HCT116 (cell line): ENCODE results near the gene CX3CR1.

Source experiments
- CEBPB ChIP-seq: IDR thresholded peaks from 2 replicates; pipeline ENCODE4 v1.6.1; 2012; ENCODE audit warnings: low read depth
- EGR1 ChIP-seq: IDR thresholded peaks from 2 replicates; pipeline ENCODE4 v1.6.1; 2012; ENCODE audit warnings: low read depth
- EZH2 ChIP-seq: fragments of 200-600 bp; sonication (generic); IDR thresholded peaks from 2 replicates; pipeline ENCODE4 v1.6.1; 2017; ENCODE audit warnings: antibody characterized with exemption, mixed run types
- JUND ChIP-seq: IDR thresholded peaks from 2 replicates; pipeline ENCODE4 v1.6.1; 2012
- POLR2A ChIP-seq: IDR thresholded peaks from 2 replicates; pipeline ENCODE4 v1.7.0; 2011; ENCODE audit warnings: borderline replicate concordance; ENCODE audit not compliant: insufficient read depth, insufficient read length; ENCODE audit errors: extremely low read depth
- POLR2AphosphoS5 ChIP-seq: IDR thresholded peaks from 2 replicates; pipeline ENCODE4 v1.6.1; 2011; ENCODE audit warnings: mild to moderate bottlenecking, low read depth, low read length, moderate library complexity
- RAD21 ChIP-seq: IDR thresholded peaks from 2 replicates; pipeline ENCODE4 v1.6.1; 2012; ENCODE audit warnings: low read depth, mild to moderate bottlenecking
- SRF ChIP-seq: IDR thresholded peaks from 2 replicates; pipeline ENCODE4 v1.6.1; 2012; ENCODE audit warnings: low read depth
- ZFX ChIP-seq: fragments of 450-650 bp; IDR thresholded peaks from 2 replicates; pipeline ENCODE4 v1.6.1; 2017
- TF ChIP-seq, protein P1 (sequence below), 3 experiments: fragments of 200-600 bp in 1 of 3; sonication (generic) in 1 of 3; IDR thresholded peaks in 2 of 3; conservative IDR thresholded peaks in 1 of 3; 2 replicates each; pipeline ENCODE4 v1.5.1; 2012 to 2017; ENCODE audit warnings: low read depth in 2 of 3, low read length in 2 of 3, antibody characterized with exemption in 1 of 3, borderline replicate concordance in 1 of 3, control low read depth in 1 of 3, mild to moderate bottlenecking in 1 of 3, mixed read lengths in 1 of 3, mixed run types in 1 of 3, moderate library complexity in 1 of 3; ENCODE audit not compliant: insufficient read depth in 1 of 3
- TF ChIP-seq, protein P2 (sequence below): IDR thresholded peaks from 2 replicates; pipeline ENCODE4 v1.6.1; 2012; ENCODE audit warnings: low read depth
- TF ChIP-seq, protein P3 (sequence below): IDR thresholded peaks from 2 replicates; pipeline ENCODE4 v1.6.1; 2011; ENCODE audit warnings: mild to moderate bottlenecking, low read length, moderate library complexity; ENCODE audit not compliant: insufficient replicate concordance; ENCODE audit errors: extremely low read depth
- TF ChIP-seq, protein P4 (sequence below): IDR thresholded peaks from 2 replicates; pipeline ENCODE4 v1.6.1; 2012

DNA sequence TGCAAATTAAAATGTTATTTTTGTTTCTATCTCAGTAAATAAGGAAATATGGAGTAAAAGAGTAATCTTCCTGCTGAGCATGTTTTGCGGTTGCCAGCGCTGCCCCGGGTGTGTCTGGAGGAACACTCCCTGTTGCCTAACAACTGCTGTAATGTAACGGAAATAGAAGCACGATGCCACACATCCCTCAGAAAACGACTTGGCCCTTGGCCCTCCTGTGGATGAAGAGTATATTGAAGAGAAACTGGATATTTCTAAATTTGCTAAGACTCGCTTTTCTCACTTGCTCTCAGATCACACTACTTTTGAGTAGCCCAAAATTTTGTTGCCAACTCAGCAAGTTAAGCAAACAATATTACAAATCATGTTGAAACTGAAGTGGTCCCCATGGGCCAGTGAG lies 18.9 kb downstream of the CX3CR1 start:
- TF ChIP-seq, protein P1, sequence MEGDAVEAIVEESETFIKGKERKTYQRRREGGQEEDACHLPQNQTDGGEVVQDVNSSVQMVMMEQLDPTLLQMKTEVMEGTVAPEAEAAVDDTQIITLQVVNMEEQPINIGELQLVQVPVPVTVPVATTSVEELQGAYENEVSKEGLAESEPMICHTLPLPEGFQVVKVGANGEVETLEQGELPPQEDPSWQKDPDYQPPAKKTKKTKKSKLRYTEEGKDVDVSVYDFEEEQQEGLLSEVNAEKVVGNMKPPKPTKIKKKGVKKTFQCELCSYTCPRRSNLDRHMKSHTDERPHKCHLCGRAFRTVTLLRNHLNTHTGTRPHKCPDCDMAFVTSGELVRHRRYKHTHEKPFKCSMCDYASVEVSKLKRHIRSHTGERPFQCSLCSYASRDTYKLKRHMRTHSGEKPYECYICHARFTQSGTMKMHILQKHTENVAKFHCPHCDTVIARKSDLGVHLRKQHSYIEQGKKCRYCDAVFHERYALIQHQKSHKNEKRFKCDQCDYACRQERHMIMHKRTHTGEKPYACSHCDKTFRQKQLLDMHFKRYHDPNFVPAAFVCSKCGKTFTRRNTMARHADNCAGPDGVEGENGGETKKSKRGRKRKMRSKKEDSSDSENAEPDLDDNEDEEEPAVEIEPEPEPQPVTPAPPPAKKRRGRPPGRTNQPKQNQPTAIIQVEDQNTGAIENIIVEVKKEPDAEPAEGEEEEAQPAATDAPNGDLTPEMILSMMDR (IDR thresholded peaks at IDR 0.05 in 2 of 3, conservative IDR thresholded peaks at IDR 0.05 in 1 of 3; ENCODE audit: borderline replicate concordance in 1 of 3, insufficient read depth in 1 of 3, low read depth in 2 of 3, low read length in 2 of 3): peak in 1 of 3 experiments; percentile 36; a peak in 2 of 6 replicates
- TF ChIP-seq JUND: no peak
- no peak for TF ChIP-seq POLR2A
- TF ChIP-seq POLR2AphosphoS5: no peak
- TF ChIP-seq RAD21: peak; percentile 5; the same call in 1 of the 2 replicates
- TF ChIP-seq, protein P2, sequence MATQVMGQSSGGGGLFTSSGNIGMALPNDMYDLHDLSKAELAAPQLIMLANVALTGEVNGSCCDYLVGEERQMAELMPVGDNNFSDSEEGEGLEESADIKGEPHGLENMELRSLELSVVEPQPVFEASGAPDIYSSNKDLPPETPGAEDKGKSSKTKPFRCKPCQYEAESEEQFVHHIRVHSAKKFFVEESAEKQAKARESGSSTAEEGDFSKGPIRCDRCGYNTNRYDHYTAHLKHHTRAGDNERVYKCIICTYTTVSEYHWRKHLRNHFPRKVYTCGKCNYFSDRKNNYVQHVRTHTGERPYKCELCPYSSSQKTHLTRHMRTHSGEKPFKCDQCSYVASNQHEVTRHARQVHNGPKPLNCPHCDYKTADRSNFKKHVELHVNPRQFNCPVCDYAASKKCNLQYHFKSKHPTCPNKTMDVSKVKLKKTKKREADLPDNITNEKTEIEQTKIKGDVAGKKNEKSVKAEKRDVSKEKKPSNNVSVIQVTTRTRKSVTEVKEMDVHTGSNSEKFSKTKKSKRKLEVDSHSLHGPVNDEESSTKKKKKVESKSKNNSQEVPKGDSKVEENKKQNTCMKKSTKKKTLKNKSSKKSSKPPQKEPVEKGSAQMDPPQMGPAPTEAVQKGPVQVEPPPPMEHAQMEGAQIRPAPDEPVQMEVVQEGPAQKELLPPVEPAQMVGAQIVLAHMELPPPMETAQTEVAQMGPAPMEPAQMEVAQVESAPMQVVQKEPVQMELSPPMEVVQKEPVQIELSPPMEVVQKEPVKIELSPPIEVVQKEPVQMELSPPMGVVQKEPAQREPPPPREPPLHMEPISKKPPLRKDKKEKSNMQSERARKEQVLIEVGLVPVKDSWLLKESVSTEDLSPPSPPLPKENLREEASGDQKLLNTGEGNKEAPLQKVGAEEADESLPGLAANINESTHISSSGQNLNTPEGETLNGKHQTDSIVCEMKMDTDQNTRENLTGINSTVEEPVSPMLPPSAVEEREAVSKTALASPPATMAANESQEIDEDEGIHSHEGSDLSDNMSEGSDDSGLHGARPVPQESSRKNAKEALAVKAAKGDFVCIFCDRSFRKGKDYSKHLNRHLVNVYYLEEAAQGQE: no peak
- no peak for TF ChIP-seq ZFX
- TF ChIP-seq CEBPB: no peak
- TF ChIP-seq, protein P3, sequence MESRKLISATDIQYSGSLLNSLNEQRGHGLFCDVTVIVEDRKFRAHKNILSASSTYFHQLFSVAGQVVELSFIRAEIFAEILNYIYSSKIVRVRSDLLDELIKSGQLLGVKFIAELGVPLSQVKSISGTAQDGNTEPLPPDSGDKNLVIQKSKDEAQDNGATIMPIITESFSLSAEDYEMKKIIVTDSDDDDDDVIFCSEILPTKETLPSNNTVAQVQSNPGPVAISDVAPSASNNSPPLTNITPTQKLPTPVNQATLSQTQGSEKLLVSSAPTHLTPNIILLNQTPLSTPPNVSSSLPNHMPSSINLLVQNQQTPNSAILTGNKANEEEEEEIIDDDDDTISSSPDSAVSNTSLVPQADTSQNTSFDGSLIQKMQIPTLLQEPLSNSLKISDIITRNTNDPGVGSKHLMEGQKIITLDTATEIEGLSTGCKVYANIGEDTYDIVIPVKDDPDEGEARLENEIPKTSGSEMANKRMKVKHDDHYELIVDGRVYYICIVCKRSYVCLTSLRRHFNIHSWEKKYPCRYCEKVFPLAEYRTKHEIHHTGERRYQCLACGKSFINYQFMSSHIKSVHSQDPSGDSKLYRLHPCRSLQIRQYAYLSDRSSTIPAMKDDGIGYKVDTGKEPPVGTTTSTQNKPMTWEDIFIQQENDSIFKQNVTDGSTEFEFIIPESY: no peak
- TF ChIP-seq, protein P4, sequence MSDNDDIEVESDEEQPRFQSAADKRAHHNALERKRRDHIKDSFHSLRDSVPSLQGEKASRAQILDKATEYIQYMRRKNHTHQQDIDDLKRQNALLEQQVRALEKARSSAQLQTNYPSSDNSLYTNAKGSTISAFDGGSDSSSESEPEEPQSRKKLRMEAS: no peak
- TF ChIP-seq EGR1: no peak
- TF ChIP-seq EZH2: no peak
- TF ChIP-seq SRF: no peak
